Stomach smooth muscle (tissue), 2 donors: ENCODE data around the gene RASSF3.

Source experiments
- H3K27ac ChIP-seq: one replicate; pipeline ENCODE4 v1.7.0; 2013; ENCODE audit warnings: mild to moderate bottlenecking, low read length, inconsistent platforms
- H3K27me3 ChIP-seq, 2 donors: one replicate each; pipeline ENCODE4 v1.7.0; 2013; ENCODE audit warnings: low read length in 2 of 2; ENCODE audit not compliant: insufficient read depth in 2 of 2, control insufficient read depth in 1 of 2
- H3K36me3 ChIP-seq, 2 donors: one replicate each; pipeline ENCODE4 v1.7.0; 2013; ENCODE audit warnings: low read length in 2 of 2; ENCODE audit not compliant: control insufficient read depth in 2 of 2, insufficient read depth in 2 of 2
- H3K4me1 ChIP-seq: one replicate; pipeline ENCODE4 v1.7.0; 2013; ENCODE audit warnings: low read length; ENCODE audit not compliant: control insufficient read depth, insufficient read depth
- H3K4me3 ChIP-seq, 2 donors: one replicate each; pipeline ENCODE4 v1.7.0; 2013; ENCODE audit warnings: low read length in 2 of 2
- H3K9ac ChIP-seq, 2 donors: one replicate each; pipeline ENCODE4 v1.7.0; 2013; ENCODE audit warnings: low read length in 2 of 2, mild to moderate bottlenecking in 1 of 2
- H3K9me3 ChIP-seq, 2 donors: one replicate each; pipeline ENCODE4 v1.7.0; 2013; ENCODE audit warnings: low read length in 2 of 2; ENCODE audit not compliant: control insufficient read depth in 2 of 2
- donor health status: healthy.
- donor health status: Pancreatic carcinoma.

The RASSF3 gene, protein sequence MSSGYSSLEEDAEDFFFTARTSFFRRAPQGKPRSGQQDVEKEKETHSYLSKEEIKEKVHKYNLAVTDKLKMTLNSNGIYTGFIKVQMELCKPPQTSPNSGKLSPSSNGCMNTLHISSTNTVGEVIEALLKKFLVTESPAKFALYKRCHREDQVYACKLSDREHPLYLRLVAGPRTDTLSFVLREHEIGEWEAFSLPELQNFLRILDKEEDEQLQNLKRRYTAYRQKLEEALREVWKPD

GRCh38 chr12:64610079-64610659 is at the start of gene RASSF3:
RASSF3 (plus strand) TSS chr12:64610495; CDS start chr12:64610633, 138 bp downstream.
- H3K9me3 ChIP-seq, result no peaks in the 10 kb centered on the region
- peak within 1 kb of the TSS; percentile 83 to 91 for H3K9ac ChIP-seq
- peaks cover 15% of the 10 kb centered on the region for H3K4me1 ChIP-seq
- peaks cover 0 to 1% of the 10 kb centered on the region in 2 donors for H3K36me3 ChIP-seq
- H3K27me3 ChIP-seq, result no peaks in the 10 kb centered on the region
- peak within 1 kb of the TSS; percentile 80 to 92 for H3K4me3 ChIP-seq
- H3K27ac ChIP-seq, result peak within 1 kb of the TSS; percentile 94

DNA sequence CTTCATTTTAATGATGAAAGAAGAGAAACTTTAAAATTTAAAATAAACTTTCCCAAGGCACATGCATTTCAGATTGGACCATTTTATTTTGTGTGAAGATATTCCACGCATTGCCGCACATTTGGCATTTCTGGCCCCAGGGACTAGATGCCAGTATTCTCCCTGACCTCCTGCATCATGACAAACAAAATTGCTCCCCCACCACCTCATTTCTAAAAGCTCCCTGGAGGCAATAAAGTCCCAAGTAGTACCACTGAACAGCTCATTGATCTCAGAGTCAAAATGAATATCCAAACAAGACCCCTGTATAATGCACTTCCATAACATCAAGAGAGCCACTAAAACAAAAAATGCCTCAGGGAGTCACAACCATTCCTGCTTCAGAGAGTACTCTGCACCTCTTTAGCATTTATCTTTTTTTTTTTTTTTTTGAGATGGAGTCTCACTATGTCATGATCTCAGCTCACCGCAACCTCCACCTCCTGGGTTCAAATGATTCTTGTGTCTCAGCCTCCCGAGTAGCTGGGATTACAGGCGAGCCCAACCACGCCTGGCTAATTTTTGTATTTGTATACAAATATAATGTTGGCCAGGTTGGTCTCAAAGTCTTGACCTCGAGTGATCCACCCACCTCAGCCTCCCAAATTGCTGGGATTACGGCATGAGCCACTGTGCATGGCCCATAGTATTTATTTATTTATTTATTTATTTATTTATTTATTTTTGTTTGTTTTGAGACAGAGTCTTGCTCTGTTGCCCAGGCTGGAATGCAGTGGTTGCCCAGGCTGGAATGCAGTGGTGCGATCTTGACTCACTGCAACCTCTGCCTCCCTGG is 48.8 kb upstream of the RASSF3 start:
- Histone ChIP-seq H3K4me1 (no peaks in the 10 kb centered on the region), H3K4me3 (no peak overlapping the region), H3K27me3 (no peaks in the 10 kb centered on the region), H3K9me3 (peaks cover 0 to 2% of the 10 kb centered on the region in 2 donors), H3K9ac (no peak overlapping the region), H3K36me3 (no peaks in the 10 kb centered on the region), H3K27ac (no peak overlapping the region)

- Histone ChIP-seq H3K4me1 (no peaks in the 10 kb centered on the region), H3K9me3 (peaks cover 0 to 2% of the 10 kb centered on the region in 2 donors), H3K27me3 (no peaks in the 10 kb centered on the region), H3K4me3 (no peak overlapping the region), H3K9ac (no peak overlapping the region), H3K27ac (no peak overlapping the region), H3K36me3 (no peaks in the 10 kb centered on the region)
These were observed 44.2 kb upstream of the RASSF3 start for GRCh38 chr12:64566122-64566521.

DNA sequence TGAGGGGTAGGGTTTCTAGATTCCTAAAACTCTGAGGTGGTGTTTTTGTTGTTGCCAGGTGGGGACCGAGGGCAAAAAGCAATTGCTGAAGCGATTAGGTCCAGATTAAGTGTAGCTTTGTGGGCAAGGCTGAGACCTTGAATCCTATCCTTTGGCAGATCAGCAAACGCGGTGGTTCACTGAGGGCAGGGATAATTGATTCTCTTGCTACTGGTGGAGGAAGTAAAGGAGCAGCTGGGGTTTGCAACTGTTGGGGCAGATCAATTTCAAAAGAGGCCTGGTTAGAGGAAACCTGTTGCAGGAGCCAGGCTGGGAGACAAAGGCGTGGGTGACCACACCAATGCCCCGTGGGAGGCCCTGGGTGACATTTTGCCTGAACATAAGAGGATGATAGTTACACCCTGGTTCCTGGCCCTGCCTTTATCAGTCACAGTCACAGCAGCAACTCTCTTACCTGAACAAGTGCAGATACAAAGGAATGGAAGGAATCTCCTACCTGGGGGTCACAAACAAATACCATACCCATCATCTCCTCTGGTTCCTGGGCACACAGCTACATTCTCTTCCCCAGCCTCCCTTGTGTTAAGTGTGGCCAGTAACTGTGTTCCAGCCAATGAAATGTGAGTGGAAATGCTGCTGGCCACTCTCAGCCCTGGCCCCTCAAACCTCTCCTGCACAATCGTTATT is 43.3 kb upstream of the RASSF3 start:
- Histone ChIP-seq H3K27ac (no peak overlapping the region), H3K9ac (no peak overlapping the region), H3K9me3 (peaks cover 0 to 2% of the 10 kb centered on the region in 2 donors), H3K36me3 (no peaks in the 10 kb centered on the region), H3K27me3 (no peaks in the 10 kb centered on the region), H3K4me3 (no peak overlapping the region), H3K4me1 (peaks cover 3% of the 10 kb centered on the region)

DNA sequence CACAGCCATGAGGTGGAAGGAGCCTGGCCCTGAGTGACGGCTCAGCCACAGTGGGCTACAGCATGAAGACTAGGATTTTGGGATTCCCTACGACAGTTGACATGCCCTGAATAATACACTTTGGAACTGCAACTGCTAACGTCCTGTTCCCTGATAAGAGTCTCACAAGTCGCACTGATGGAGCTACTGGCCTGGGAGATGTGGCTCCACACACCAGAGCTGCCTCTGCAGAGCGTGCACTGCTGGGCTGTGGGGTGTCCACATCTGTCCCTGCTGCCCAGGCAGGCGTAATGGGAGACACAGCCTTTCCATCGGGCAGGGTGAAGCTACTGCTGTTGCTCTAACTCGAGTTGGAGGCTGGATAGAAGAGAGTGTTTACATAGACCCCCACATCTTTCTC is 42.7 kb upstream of the RASSF3 start:
- Histone ChIP-seq H3K36me3 (no peaks in the 10 kb centered on the region), H3K4me1 (peaks cover 3% of the 10 kb centered on the region), H3K9me3 (peaks cover 0 to 6% of the 10 kb centered on the region in 2 donors), H3K9ac (no peak overlapping the region), H3K27me3 (no peaks in the 10 kb centered on the region), H3K4me3 (no peak overlapping the region), H3K27ac (no peak overlapping the region)

- no peaks in the 10 kb centered on the region for H3K36me3 ChIP-seq
- H3K4me3 ChIP-seq, result no peak overlapping the region
- peaks cover 0 to 4% of the 10 kb centered on the region in 2 donors for H3K9me3 ChIP-seq
- peaks cover 3% of the 10 kb centered on the region for H3K4me1 ChIP-seq
- H3K27ac ChIP-seq, result no peak overlapping the region
- no peaks in the 10 kb centered on the region for H3K27me3 ChIP-seq
- H3K9ac ChIP-seq, result no peak overlapping the region
These were observed 42.0 kb upstream of the RASSF3 start for GRCh38 chr12:64568298-64568697.

DNA sequence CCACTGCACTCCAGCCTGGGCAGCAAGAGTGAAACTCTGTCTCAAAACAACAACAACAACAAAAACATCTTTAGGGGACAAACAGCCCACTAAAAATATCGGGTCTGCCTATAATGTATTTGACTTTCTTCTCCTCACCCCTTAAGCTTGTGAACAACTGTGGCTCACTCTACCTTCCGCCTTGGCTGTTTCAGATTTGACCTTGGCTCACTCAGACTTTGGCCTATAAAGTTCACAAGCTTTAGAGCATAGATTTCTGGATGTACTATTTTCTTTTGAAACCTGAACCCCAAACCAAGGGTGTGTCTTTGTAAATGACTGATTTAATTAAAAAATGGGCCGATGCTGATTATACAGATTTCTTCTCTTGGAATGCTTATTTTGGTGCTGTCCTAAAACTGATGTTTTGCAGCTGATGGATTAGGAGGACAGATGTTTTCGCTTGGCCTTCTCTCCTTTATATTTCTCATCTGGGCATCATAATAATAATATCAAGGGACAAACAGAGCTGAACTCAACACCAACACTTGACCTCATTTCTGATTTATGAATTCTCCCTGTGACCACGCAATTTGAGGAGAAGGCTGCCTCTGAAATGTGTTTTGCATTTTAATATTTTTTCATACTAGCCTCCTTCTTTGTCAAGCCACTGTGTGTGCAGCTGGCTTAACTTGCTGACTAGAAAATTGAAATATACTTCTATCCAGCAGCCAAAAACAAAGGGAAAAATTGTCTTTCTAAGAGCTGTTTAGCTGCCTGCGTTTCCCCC is 40.2 kb upstream of the RASSF3 start:
- H3K9ac ChIP-seq, result no peak overlapping the region

DNA sequence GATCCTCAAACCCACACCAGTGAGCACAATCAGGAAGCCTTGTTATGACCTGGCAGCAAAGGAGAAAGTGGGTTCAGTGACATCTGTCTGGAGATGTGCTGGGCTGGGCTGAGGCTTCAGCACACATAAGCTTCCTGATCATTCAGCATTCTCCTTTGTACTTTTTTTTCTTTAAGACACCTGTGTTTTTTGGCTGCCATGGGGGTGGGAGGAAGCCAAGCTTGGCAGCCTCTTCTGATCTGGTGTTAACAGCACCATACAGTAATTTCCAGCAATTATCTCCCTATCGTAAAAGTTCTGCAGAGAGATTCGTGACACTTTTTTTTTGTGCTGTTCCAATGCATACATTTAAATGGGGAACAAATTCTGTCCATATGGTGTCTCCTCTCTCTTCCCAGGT is 38.9 kb upstream of the RASSF3 start:
- Histone ChIP-seq H3K36me3 (no peaks in the 10 kb centered on the region), H3K4me1 (peaks cover 3% of the 10 kb centered on the region), H3K27ac (no peak overlapping the region), H3K9ac (no peak overlapping the region), H3K9me3 (peaks cover 3 to 10% of the 10 kb centered on the region in 2 donors), H3K27me3 (no peaks in the 10 kb centered on the region), H3K4me3 (no peak overlapping the region)

More for the DNA sequence above, 40.2 kb upstream of the RASSF3 start:
- H3K9me3 ChIP-seq, result peaks cover 3 to 10% of the 10 kb centered on the region in 2 donors
- no peak overlapping the region for H3K4me3 ChIP-seq
- no peaks in the 10 kb centered on the region for H3K27me3 ChIP-seq
- H3K27ac ChIP-seq, result no peak overlapping the region
- H3K36me3 ChIP-seq, result no peaks in the 10 kb centered on the region
- peaks cover 3% of the 10 kb centered on the region for H3K4me1 ChIP-seq

- Histone ChIP-seq H3K9ac (no peak overlapping the region), H3K4me1 (peaks cover 3% of the 10 kb centered on the region), H3K9me3 (peaks cover 3 to 10% of the 10 kb centered on the region in 2 donors), H3K4me3 (no peak overlapping the region), H3K27me3 (no peaks in the 10 kb centered on the region), H3K36me3 (no peaks in the 10 kb centered on the region), H3K27ac (no peak overlapping the region)
These were observed 38.1 kb upstream of the RASSF3 start for GRCh38 chr12:64572241-64572640.

DNA sequence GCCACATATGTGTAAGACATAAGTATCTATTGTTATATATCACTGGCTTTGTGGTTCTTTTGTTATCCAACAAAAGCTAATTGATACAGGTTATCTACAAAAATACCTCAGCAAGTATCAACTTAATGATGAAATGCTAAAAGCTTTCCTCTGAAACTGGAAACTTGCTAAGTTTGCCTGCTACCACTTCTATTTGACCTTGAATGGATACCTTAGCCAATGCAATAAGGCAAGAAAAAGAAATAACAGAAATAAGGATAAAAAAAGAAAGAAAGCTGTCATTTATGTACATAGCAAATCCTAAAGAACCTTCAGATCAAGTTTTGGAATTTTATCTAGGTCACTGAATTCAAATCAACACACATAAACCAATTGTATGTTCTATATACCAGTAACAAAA is 35.5 kb upstream of the RASSF3 start:
- no peaks in the 10 kb centered on the region for H3K36me3 ChIP-seq
- H3K27ac ChIP-seq, result no peak overlapping the region
- no peak overlapping the region for H3K9ac ChIP-seq
- H3K9me3 ChIP-seq, result peaks cover 3 to 10% of the 10 kb centered on the region in 2 donors
- H3K4me1 ChIP-seq, result peaks cover 3% of the 10 kb centered on the region
- no peak overlapping the region for H3K4me3 ChIP-seq
- peaks cover 0 to 2% of the 10 kb centered on the region in 2 donors for H3K27me3 ChIP-seq
